GM04504 (cell line): ENCODE results near the gene PRAF2.
A peak's percentile ranks its signal among the peaks of the same experiment; 100 is the strongest.

Experiments
- DNase-seq: peaks from one replicate; pipeline ENCODE4 v3.0.0-alpha.2; 2012; ENCODE audit warnings: low read depth

PRAF2 gene

GRCh38 chrX:49072712-49073095 is 1.1 kb downstream of the PRAF2 start:
- DNase-seq = no peak

GRCh38 chrX:49071877-49072711 is 1.7 kb downstream of the PRAF2 start:
- DNase-seq = no peak

GRCh38 chrX:49070988-49071387 is 2.8 kb downstream of the PRAF2 start:
- DNase-seq = no peak

- DNase-seq = no peak
Measured at GRCh38 chrX:49069038-49069437, 4.8 kb downstream of the PRAF2 start.

GRCh38 chrX:49067285-49068120 is 6.3 kb downstream of the PRAF2 start:
- no peak for DNase-seq

GRCh38 chrX:49066690-49067089 is 7.1 kb downstream of the PRAF2 start:
- no peak for DNase-seq

GRCh38 chrX:49066278-49066677 is 7.5 kb downstream of the PRAF2 start:
- DNase-seq = no peak

- no peak for DNase-seq
Measured at GRCh38 chrX:49064735-49065134, 9.1 kb downstream of the PRAF2 start.

GRCh38 chrX:49064303-49064702 is 9.5 kb downstream of the PRAF2 start:
- DNase-seq = no peak

GRCh38 chrX:49063715-49064114 is 10.1 kb downstream of the PRAF2 start:
- DNase-seq = no peak

GRCh38 chrX:49061916-49062315 is 11.9 kb downstream of the PRAF2 start:
- DNase-seq = no peak

- DNase-seq = no peak
Measured at GRCh38 chrX:49061490-49061889, 12.3 kb downstream of the PRAF2 start.

GRCh38 chrX:49060914-49061313 is 12.9 kb downstream of the PRAF2 start:
- DNase-seq = no peak

- DNase-seq = no peak
Measured at GRCh38 chrX:49059681-49060085, 14.1 kb downstream of the PRAF2 start.

GRCh38 chrX:49059201-49059600 is 14.6 kb downstream of the PRAF2 start:
- DNase-seq = no peak

- no peak for DNase-seq
Measured at GRCh38 chrX:49058794-49059193, 15.0 kb downstream of the PRAF2 start, which contains the start of gene CCDC120. CCDC120 (plus strand) TSS chrX:49058999; CDS start chrX:49062042, 3,043 bp downstream.

GRCh38 chrX:49054073-49054762 is 19.6 kb downstream of the PRAF2 start:
- no peak for DNase-seq

- DNase-seq = no peak
Measured at GRCh38 chrX:49053223-49054072, 20.4 kb downstream of the PRAF2 start.

GRCh38 chrX:49043987-49044281 is 29.9 kb downstream of the PRAF2 start:
- no peak for DNase-seq

GRCh38 chrX:49043220-49043986 is 30.4 kb downstream of the PRAF2 start, which contains the start of gene TFE3:
TFE3 (minus strand) TSS chrX:49043357; CDS start chrX:49043226, 131 bp downstream.
- peak; percentile 97 for DNase-seq
